Activated naive CD4-positive, alpha-beta T cell treated with anti-CD3 and anti-CD28 coated beads for 36 hours (primary cell): Measurements from ENCODE around the gene PRSS33. TPM values are rescaled to one million over a fixed set of nuclear protein-coding genes. Genes with fewer than 3 reads are reported as not detected.

Experiments
- CTCF ChIA-PET: fragments of 350-600 bp; sonication (Branson Sonifier 250); formaldehyde crosslinking; loops from one replicate; lab custom pipeline; 2021; ENCODE audit warnings: antibody characterized with exemption; lab: Charles Lee
- DNase-seq: peaks from one replicate; pipeline ENCODE4 v3.0.0-alpha.2; 2020
- H3K27ac Mint-ChIP-seq: one replicate; pipeline ENCODE4 v1.8.0; 2021; ENCODE audit warnings: mild to moderate bottlenecking, mixed read lengths
- H3K27me3 Mint-ChIP-seq: one replicate; pipeline ENCODE4 v1.8.0; 2021; ENCODE audit warnings: low read depth, mixed read lengths
- H3K36me3 Mint-ChIP-seq: one replicate; pipeline ENCODE4 v1.8.0; 2021; ENCODE audit warnings: low read depth, mixed read lengths
- H3K4me1 Mint-ChIP-seq: one replicate; pipeline ENCODE4 v1.8.0; 2021; ENCODE audit warnings: low read depth, mixed read lengths
- H3K4me3 Mint-ChIP-seq: one replicate; pipeline ENCODE4 v1.8.0; 2021; ENCODE audit warnings: mild to moderate bottlenecking, moderate library complexity, mixed read lengths
- H3K9me3 Mint-ChIP-seq: one replicate; pipeline ENCODE4 v1.8.0; 2021; ENCODE audit warnings: mixed read lengths
- intact Hi-C: fragments of 100-400 bp; cut with micrococcal nuclease; formaldehyde crosslinking; loops from one replicate; pipeline ENCODE4 v1.15.1; 2023
- total RNA-seq, 2 experiments: library from RNA; stranded (reverse); gene quantifications; one replicate each; pipeline ENCODE4 v1.2.3, GENCODE V29; 2021

PRSS33 gene
- total RNA-seq, 2 experiments from 2014 or later, result 0.12 to 0.17 TPM

DNA sequence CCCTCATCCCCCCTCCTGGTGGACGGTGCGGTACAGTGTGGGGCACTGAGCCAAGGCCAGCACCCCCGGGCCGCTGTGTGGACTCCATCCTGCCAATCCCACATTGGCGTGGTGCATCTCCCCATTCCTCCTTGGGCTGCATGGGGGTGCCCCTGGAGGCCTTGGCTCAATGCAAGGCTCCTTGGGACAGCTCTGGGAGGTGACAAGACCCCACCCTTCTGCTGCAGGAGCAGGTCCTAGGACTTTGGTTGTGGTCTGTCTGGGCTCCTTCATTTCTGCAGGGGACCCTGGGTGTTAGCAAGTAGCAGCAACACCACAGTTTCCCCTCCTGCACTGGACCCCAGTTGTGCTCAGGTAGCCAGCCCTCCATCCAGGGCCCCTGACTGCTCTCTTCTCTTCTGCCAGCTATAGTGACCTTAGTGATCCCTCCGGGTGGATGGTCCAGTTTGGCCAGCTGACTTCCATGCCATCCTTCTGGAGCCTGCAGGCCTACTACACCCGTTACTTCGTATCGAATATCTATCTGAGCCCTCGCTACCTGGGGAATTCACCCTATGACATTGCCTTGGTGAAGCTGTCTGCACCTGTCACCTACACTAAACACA lies 31.0 kb upstream of the PRSS33 start:
- no peaks in the 10 kb centered on the region for H3K9me3 Mint-ChIP-seq
- H3K27ac Mint-ChIP-seq, result no peak overlapping the region
- H3K4me1 Mint-ChIP-seq, result no peaks in the 10 kb centered on the region
- H3K4me3 Mint-ChIP-seq, result no peak overlapping the region
- no peaks in the 10 kb centered on the region for H3K36me3 Mint-ChIP-seq
- DNase-seq, result no peak
- CTCF ChIA-PET, result no interaction called here
- H3K27me3 Mint-ChIP-seq, result no peaks in the 10 kb centered on the region
- intact Hi-C loops, result no loop called here

DNA sequence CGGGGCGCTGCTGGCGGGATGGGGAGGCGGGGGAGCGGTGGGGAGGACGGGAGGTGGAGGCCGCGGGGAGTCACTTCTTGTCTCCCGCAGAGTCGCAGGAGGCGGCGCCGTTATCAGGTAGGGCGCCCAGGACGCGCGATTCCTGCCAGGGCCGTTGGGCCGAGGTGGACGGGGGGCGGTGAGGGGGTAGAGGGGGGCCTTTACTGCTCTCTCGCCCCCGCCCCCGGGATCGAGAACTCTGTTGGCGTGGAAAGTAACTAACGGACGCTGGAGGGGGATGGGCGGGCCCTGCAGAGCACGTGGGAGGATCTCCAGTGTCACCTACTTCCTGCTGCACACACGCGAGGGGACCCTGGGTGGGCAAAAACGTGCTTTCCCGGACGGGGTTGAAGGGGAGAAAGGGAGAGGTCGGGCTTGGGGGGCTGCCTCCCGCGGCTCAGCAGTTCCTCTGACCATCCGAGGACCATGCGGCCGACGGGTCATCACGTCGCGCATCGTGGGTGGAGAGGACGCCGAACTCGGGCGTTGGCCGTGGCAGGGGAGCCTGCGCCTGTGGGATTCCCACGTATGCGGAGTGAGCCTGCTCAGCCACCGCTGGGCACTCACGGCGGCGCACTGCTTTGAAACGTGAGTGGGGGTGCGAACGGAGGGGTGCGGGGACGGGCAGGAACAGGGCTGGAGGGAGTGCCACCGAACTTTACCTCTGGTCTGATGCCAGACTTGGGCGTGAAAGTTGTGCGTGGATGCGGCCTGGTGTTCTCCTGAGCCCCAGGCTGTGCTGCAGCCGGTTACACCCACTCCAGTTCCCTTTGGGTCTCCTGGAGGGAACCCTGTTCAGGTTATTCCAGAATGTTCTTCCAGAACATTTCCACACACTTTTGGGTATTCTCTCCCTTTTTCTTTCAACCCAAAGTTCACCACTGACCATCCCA lies 30.2 kb upstream of the PRSS33 start:
- no peaks in the 10 kb centered on the region for H3K4me1 Mint-ChIP-seq
- no peaks in the 10 kb centered on the region for H3K36me3 Mint-ChIP-seq
- H3K27me3 Mint-ChIP-seq, result no peaks in the 10 kb centered on the region
- no peak for DNase-seq
- CTCF ChIA-PET, result no interaction called here
- H3K27ac Mint-ChIP-seq, result no peak overlapping the region
- peak overlapping the region; percentile 36 for H3K4me3 Mint-ChIP-seq
- intact Hi-C loops, result no loop called here
- no peaks in the 10 kb centered on the region for H3K9me3 Mint-ChIP-seq

DNA sequence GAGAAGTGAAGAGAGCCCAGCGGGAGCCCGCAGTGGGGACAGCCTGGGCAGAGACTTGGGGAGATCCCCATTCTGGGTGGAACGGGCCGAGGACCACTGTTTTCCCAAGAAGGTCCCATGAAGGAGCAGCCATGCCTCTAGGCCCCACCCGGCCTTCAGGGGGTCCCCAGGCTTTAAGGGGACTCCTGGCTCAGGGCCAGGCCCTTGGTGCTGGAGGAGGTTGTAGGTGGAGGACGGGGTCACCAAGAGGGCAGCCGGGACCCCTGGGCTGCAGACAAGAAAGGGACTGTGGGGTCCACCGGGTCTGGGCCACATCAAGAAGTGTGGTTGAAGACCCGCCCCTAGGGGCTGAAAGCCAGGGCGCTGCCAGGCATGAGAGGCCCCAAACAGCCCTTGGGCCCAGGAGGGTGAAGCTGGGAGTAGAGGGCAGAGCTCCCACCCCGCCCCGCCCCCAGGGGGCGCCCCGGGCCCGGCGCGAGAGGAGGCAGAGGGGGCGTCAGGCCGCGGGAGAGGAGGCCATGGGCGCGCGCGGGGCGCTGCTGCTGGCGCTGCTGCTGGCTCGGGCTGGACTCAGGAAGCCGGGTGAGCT lies 29.5 kb upstream of the PRSS33 start, which contains the start of gene PRSS21:
TSS of gene PRSS21 (plus strand) at position 487 of the 589 bp plus-strand sequence. CDS start at position 519, 32 bp downstream.
- Mint-ChIP-seq H3K36me3 (no peaks in the 10 kb centered on the region), H3K27me3 (no peaks in the 10 kb centered on the region), H3K27ac (no peak within 1 kb of the TSS), H3K9me3 (no peaks in the 10 kb centered on the region), H3K4me1 (no peaks in the 10 kb centered on the region), H3K4me3 (peak within 1 kb of the TSS; percentile 36)
- CTCF ChIA-PET, result no interaction called here
- intact Hi-C loops, result no loop called here
- no peak for DNase-seq

GRCh38 chr16:2815299-2815771 lies 28.0 kb upstream of the PRSS33 start:
- Mint-ChIP-seq H3K36me3 (no peaks in the 10 kb centered on the region), H3K4me3 (no peak overlapping the region), H3K27ac (no peak overlapping the region), H3K4me1 (no peaks in the 10 kb centered on the region), H3K9me3 (no peaks in the 10 kb centered on the region), H3K27me3 (peaks cover 3% of the 10 kb centered on the region)
- intact Hi-C loops, result no loop called here
- DNase-seq, result no peak
- CTCF ChIA-PET, result no interaction called here

- Mint-ChIP-seq H3K36me3 (no peaks in the 10 kb centered on the region), H3K27ac (no peak overlapping the region), H3K4me1 (no peaks in the 10 kb centered on the region), H3K9me3 (no peaks in the 10 kb centered on the region), H3K27me3 (peaks cover 6% of the 10 kb centered on the region), H3K4me3 (no peak overlapping the region)
- CTCF ChIA-PET, result interaction anchor here (0.9 to 1.2 kb wide), 2 partner anchors 9 to 24 kb away, joined by 3 to 4 read pairs; no protein-coding TSS in a partner anchor
- intact Hi-C loops, result no loop called here
- no peak for DNase-seq
These were observed 27.4 kb upstream of the PRSS33 start for GRCh38 chr16:2814551-2815298.

GRCh38 chr16:2813771-2814221 lies 26.4 kb upstream of the PRSS33 start:
- Mint-ChIP-seq H3K4me3 (no peak overlapping the region), H3K4me1 (no peaks in the 10 kb centered on the region), H3K36me3 (no peaks in the 10 kb centered on the region), H3K27me3 (peaks cover 10% of the 10 kb centered on the region), H3K27ac (no peak overlapping the region), H3K9me3 (no peaks in the 10 kb centered on the region)
- DNase-seq, result no peak
- intact Hi-C loops, result no loop called here
- CTCF ChIA-PET, result interaction anchor here (0.9 to 1.2 kb wide), 2 partner anchors 10 to 25 kb away, joined by 3 to 4 read pairs; no protein-coding TSS in a partner anchor

- CTCF ChIA-PET, result interaction anchor here (0.8 kb wide), 1 partner anchor 27 kb away, joined by 4 read pairs; no protein-coding TSS in a partner anchor
- peaks cover 14% of the 10 kb centered on the region for H3K27me3 Mint-ChIP-seq
- no peaks in the 10 kb centered on the region for H3K36me3 Mint-ChIP-seq
- H3K27ac Mint-ChIP-seq, result no peak overlapping the region
- H3K4me3 Mint-ChIP-seq, result no peak overlapping the region
- H3K9me3 Mint-ChIP-seq, result no peaks in the 10 kb centered on the region
- no peaks in the 10 kb centered on the region for H3K4me1 Mint-ChIP-seq
- no peak for DNase-seq
- intact Hi-C loops, result no loop called here
These were observed 24.5 kb upstream of the PRSS33 start for GRCh38 chr16:2811703-2812471.

DNA sequence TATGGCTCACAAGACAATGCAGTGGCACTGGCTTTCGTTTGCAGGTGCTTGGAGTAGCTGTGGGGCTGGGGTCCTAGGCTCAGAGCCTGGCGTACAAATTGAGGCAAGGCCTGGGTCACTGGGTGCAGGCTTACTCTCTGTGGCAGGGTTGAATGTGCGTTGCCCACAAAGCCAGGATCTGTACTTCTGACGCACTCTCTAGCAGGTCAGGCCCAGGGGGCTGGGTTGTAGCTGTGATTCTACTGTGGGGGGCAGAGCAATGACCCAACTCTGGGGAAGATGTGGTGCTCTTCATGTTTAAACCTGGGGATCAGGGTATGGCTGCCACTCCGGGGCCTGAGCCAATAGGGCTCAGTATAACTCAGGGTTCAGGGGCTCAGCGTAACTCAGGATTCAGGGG lies 23.3 kb upstream of the PRSS33 start:
- Mint-ChIP-seq H3K36me3 (no peaks in the 10 kb centered on the region), H3K4me3 (no peak overlapping the region), H3K27ac (no peak overlapping the region), H3K9me3 (no peaks in the 10 kb centered on the region), H3K27me3 (peaks cover 14% of the 10 kb centered on the region), H3K4me1 (no peaks in the 10 kb centered on the region)
- CTCF ChIA-PET, result no interaction called here
- intact Hi-C loops, result no loop called here
- no peak for DNase-seq

- DNase-seq, result no peak
- CTCF ChIA-PET, result no interaction called here
These were observed 21.9 kb upstream of the PRSS33 start for GRCh38 chr16:2809149-2809760.

GRCh38 chr16:2808181-2808580 lies 20.8 kb upstream of the PRSS33 start:
- no peak overlapping the region for H3K4me3 Mint-ChIP-seq
- no peaks in the 10 kb centered on the region for H3K36me3 Mint-ChIP-seq
- CTCF ChIA-PET, result no interaction called here
- no peak overlapping the region for H3K27ac Mint-ChIP-seq
- peaks cover 15% of the 10 kb centered on the region for H3K27me3 Mint-ChIP-seq
- intact Hi-C loops, result no loop called here
- H3K4me1 Mint-ChIP-seq, result no peaks in the 10 kb centered on the region
- H3K9me3 Mint-ChIP-seq, result peaks cover 13% of the 10 kb centered on the region
- no peak for DNase-seq

More at GRCh38 chr16:2809149-2809760, 21.9 kb upstream of the PRSS33 start:
- Mint-ChIP-seq H3K27me3 (peaks cover 14% of the 10 kb centered on the region), H3K27ac (no peak overlapping the region), H3K4me3 (no peak overlapping the region), H3K36me3 (no peaks in the 10 kb centered on the region), H3K9me3 (peaks cover 5% of the 10 kb centered on the region), H3K4me1 (no peaks in the 10 kb centered on the region)
- intact Hi-C loops, result no loop called here

- no peak overlapping the region for H3K4me3 Mint-ChIP-seq
- H3K27ac Mint-ChIP-seq, result no peak overlapping the region
- CTCF ChIA-PET, result no interaction called here
- no peak for DNase-seq
- H3K4me1 Mint-ChIP-seq, result no peaks in the 10 kb centered on the region
- peaks cover 14% of the 10 kb centered on the region for H3K27me3 Mint-ChIP-seq
- no peaks in the 10 kb centered on the region for H3K36me3 Mint-ChIP-seq
- intact Hi-C loops, result no loop called here
- peaks cover 13% of the 10 kb centered on the region for H3K9me3 Mint-ChIP-seq
These were observed 18.9 kb upstream of the PRSS33 start for GRCh38 chr16:2806286-2806685.
